HPDE6-E6E7 (cell line): Measurements from ENCODE around the gene SSR4.

Source experiments
- DNase-seq: peaks from one replicate; pipeline ENCODE4 v3.0.0; 2011; ENCODE audit warnings: missing footprints; ENCODE audit errors: extremely low spot score

Gene SSR4

DNA sequence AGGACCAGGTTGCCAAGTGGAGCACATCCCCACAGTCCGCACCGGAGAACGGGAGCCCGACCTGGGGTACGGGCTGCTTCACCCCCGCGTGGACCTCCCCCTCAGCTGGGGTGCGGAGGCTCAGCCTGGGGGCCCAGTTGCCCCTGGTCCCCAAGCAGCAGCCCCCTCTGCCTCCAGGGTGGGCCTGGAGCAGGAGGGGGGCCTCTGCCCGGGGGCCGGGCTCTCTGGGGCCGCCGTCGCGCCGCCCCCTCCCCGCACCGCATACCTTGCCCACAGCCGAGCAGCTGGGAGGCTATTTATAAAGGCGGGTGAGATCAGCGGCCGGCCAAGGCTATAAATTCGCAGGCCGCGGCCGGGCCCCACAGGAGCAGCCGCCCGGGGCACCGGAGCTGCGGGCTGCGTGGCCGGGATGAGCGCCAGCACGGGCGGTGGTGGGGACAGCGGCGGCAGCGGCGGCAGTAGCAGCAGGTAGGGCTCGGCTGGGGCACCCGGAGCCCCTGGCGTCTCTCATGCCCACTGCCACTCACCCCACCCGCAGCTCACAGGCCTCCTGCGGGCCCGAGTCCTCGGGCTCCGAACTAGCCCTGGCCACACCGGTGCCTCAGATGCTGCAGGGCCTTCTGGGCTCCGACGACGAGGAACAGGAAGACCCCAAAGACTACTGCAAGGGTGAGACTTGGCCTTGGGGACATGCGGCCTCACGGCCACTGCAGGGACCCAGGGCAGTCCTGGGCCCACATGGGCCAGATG, 13.6 kb upstream of the SSR4 start, which contains the start of gene SRPK3:
Gene SRPK3, plus strand, starts transcription at position 364 of the 750 bp plus-strand sequence. Its CDS starts 46 bp downstream, at position 410.
- DNase-seq = no peak

DNA sequence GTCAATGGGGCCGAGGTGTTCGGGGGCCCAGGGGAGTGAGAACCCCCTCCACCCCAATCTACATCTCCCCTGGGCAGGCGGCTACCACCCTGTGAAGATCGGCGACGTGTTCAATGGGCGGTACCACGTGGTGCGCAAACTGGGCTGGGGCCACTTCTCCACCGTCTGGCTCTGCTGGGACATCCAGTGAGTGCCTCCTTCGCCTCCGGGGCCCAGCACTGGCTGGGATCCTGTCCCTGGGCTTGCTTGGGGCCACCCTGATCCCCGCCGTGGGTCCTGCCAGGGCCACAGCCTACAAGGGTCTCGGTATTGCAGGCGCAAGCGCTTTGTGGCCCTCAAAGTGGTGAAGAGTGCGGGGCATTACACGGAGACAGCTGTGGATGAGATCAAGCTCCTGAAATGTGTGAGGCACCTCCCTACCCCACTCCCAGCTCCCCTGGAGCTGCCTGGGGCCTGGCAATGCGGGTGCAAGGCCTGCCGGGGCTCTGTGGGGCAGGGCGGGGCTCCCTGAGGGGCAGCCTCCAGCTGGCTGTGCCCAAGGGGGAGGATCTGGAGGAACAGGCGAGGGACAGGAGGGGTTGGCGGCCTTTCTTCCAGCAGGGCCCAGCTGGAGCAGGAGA, 12.9 kb upstream of the SSR4 start:
- DNase-seq = no peak

DNA sequence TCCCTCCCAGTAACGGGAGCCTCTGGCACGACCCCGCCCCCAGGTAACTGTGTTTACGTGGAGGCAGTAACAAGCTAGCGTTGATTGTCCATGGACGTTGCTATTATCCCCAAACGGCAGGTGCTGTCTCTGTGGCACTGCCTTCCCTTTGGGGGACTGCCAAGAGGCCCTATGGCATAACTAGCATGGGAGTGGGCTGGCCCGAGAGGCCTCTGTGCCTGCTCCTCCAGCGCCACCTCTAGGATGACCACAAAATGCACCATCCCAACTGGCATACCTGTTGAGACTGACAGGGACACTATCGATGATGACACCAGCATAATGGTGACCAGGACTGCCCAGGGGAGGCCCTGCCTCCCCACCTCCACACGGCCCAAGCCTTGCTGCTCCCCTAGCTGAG, 12.2 kb upstream of the SSR4 start:
- DNase-seq = no peak

DNA sequence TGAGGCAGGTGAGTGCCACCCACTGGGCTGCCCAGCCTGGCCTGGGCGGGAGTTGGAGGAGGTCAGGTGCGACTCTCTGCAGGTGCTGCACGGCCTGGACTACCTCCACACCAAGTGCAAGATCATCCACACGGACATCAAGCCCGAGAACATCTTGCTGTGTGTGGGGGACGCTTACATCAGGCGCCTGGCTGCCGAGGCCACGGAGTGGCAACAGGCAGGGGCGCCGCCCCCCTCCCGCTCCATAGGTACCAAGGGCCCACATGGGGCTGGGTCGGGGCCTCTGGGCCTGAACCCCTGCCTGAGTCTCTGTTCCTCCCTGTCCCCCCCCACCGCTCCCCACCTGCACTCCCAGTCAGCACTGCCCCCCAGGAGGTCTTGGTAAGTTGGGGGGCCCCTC, 11.6 kb upstream of the SSR4 start:
- no peak for DNase-seq

DNA sequence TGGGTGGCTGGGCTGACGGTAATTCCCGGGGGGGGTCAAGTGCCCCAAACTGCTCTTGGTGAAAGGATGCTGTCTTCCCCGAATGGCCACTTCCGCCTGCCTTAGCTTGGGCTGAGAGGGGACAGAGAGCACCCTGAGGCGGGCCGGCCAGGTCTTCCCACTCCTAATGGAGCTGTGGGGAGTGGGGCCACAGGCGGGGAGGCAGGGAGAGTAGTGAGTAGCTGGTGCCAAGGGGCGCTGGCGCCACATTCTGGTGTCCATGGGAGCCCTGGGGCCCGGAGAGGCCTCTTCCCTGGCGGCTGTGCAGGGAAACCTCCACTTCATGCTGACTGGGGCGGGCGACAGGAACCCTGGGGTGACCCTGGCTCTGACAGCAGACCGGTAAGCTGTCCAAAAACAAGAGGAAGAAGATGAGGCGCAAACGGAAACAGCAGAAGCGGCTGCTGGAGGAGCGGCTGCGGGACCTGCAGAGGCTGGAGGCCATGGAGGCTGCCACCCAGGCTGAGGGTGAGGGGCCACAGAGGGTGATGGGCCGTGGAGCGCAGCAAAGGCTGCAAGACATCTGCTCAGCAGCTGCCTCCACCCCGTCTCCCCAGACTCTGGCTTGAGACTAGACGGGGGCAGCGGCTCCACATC, 11.0 kb upstream of the SSR4 start:
- no peak for DNase-seq

DNA sequence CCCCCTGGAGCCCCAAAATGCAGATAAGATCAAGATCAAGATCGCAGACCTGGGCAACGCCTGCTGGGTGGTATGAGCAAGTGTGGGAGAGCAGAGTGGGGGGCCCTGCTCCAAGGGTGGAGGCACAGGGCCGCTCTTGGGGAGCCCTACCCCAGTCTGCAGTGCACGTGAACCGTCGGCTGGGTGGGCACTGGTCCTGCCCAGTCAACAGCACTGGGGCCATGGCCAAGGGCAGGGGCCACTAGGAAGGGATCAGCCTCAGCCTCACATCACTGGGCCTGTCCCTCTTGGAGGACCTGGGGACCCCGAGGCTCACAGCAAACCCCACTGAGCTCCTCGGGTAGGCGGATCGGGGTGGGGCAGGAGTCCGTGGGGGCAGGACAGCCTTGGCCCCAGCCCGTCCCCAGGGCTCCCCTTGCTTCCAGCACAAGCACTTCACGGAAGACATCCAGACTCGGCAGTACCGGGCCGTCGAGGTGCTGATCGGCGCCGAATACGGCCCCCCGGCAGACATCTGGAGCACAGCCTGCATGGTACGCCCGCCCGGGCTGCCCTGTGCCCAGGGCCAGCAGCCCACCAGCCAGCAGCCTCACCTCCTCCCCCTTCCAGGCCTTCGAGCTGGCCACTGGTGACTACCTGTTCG, 10.0 kb upstream of the SSR4 start:
- no peak for DNase-seq

DNA sequence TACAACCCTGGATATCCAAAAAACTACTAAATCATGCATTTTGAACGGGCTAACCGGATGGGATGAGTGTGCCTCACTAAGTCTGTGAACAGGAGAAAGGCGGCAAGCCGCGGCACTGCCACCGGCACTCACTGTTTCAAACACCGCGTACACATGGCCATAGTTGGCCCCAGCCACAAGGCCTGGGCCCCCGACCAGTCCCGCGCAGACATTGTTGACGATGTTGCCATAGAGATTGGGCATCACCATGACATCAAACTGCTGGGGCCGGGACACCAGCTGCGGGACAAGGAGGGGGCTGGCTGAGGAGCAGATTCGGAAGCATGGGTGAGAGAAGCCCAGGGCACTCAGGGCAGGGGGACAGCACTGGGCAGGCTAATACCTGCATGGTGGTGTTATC, 7.8 kb upstream of the SSR4 start:
- no peak for DNase-seq

DNA sequence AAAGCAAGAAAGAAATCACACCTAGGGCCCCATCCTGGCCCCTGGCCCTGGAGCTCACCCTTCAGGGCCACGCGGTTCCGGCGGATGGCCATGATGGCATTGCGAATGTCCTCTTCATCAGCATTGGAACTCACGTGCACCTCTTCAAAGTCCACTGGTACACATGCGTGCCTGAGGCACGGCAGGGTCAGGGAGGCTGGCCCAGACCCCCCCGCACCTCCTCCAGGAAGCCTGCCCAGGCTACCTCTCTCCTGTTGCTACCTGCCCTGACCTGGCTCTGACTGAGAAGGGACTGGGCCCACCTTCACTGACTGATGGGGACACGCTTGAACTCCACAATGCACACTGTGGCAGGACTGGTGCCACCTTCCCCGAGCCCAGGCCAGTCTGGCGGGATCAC, 4.8 kb upstream of the SSR4 start:
- DNase-seq = no peak

DNA sequence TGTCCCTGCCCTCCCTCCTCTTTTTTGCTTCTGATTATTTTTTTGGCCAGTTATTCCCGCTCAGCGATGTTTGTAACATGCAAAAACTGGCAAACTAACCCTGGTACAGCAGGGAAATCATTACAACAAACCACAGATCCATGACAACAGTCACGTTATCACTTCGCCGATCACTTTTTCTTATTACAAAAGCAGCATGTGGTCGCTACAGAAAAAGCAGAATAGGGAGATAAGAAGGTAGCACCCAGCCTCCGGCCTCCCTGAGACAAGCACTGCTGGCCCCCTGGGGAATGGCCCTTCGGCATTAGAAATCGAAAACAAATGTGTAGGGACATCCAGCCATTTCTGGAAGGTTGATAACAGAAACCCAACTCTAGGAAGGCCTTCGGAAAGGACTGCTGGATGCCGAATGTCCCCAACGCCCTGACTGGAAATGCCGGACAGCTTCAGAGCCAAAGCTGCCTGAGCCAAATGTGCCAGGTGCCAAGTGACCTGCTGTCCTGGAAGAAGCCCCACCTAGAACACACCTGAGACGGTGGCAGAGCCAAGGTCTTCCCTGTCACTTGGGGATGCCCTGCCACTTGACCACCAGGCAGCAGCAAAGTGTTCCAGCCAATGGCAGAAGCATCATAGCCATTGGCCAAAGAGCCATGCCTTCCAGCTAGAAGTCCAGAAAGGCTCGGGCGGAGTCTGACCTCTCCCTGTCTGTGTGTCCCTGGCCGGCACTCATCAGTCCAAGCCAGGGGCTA, 3.2 kb upstream of the SSR4 start:
- DNase-seq = no peak

DNA sequence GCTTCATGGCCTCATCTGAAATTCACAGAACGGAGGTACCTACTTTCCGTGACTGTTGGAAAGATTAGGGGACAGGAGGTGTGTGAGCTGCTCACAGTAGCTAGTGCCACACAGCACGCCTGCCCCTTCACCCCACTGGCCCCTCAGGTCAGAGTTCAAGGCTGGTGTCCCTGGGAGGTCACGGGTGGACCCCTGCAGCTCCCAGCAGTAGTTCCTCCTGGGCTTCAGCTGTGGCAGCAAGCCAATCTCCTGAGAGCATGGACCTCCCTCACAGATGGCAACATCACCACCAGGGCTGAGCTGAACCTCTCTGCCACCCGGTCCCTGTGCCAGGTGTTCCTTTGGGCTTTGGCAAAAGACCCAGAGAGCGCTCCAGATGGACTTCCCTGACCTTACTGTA, 2.1 kb upstream of the SSR4 start:
- DNase-seq = no peak

DNA sequence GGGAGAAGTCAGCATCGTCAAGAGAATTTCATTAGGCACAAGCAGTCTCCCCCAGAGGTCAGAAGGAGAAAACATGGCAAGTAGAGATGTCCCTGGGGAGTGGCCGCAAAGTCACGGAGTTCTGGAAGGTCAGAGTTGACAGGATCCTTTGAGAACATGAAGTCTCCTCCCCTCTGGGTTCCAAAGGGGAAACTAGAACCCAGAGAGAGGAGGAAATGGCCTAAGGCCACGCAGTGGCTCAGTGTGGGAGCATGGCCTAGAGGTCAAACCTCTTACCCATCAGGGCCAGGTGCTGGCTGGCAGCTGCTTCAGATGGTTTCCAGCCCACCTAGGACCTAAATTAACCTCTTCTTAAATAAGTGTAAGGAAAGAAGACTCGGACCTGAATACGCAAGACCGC, 1.2 kb upstream of the SSR4 start:
- DNase-seq = no peak

DNA sequence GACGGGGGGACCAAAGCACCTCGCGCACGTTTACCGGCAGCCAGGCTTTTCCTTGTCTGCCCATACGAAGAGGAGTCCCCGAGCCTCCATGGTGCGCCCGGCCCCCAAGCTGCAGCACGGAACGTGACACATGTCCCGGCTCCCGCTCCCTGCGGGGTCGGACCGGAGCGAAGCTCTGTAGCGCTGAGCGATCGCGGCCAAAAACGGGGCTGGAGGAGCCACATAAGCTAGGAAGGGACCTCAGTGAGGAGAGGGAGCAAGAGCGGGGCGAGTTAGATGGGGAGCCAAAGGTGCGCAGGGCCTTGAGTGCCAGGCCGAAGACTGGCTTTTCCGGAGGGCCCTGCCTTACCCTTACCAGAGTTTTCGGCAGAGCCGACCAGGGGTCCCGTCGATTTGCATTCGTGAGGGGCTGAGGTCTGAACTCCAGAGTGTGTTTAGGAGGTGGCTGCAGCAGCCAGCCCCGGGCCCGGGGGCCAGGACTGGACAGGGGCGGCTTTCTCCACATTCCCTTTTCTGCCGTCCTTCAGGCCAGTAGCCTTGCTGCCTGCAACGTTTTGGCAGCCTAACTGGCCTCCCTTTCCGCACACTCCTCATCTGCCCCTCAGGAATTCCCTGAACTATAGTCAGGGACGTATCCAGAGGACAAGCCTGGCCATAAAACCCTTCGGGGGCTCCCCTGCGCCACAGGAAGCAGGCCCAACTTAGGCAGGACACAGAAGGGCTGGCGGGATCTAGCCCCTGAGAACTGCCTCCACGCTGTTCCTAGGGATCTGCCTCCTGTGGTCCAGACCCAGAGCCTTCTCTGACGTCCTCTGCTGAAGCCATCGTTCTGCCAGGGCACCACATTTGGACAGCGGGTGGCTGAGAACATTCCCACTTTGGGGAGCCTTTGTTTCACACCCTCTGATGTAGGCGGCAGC, 689 bp downstream of the SSR4 start:
- no peak for DNase-seq

DNA sequence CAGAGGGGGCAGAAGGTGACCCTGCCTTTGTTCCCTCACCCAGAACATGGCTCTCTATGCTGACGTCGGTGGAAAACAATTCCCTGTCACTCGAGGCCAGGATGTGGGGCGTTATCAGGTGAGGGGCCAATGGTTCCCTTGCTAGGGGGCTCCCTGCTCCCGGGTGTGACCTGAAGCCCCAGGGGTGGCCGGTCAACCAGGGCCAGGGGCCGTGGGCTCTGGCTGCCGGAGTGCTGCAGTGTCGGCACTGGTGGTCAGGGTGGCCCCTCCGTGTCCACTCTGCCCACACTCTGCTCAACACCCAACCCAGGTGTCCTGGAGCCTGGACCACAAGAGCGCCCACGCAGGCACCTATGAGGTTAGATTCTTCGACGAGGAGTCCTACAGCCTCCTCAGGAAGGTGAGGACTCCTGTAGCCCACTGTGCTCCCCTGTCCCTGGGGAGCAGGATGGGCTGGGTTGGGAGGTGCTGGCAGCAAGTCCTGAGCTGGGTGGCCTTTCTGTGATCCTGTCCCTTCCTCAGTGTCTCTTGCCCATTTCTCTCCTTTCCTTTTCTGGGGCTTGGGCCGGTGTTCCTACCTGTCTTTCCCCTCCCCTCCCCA, 3.0 kb downstream of the SSR4 start:
- no peak for DNase-seq

DNA sequence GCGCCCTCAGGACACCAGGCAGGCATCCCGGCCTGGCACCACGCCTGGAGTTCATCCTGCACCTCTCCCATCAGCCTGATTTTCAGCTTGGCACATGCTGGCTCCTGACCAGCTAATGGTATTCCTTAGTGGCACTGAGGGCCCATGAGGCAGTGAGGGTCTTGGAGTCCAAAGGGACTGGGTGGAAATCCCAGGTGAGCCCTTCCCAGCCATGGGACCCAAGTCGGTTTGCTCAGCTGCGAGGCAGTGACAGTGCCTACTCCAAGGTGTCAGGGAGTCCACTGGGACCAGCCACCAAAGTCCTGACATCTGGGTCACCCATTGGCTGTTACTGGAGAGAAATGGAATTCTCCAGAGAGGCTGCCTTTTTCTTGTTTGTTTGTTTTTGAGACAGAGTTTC, 4.9 kb downstream of the SSR4 start:
- DNase-seq = no peak

DNA sequence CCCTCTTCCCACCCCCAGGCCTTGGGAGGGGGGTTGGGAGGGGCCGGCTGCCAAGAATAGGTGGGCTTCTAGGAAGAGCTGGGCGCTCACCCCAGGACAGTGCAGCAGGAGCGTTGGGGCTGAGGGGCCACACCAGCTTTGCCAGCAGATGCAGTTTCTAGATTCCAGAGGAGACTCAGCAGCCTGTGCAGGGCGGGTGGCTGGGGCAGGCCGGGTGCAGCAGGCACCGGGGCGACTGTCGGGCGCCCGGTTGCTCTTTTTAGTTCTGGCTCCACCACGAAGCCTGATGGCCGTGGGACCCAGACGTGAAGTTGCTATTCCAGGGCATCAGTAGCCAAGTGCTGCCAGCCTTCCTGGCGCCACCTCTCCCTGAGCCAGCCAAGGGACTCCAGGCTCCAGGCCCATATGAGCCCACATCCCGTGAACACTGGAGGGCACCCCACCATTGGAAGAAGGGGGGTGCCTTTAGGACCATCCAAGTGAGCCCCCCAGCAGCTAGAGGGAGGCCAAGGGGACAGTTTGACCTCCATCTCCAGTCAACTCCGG, 5.8 kb downstream of the SSR4 start:
- no peak for DNase-seq

DNA sequence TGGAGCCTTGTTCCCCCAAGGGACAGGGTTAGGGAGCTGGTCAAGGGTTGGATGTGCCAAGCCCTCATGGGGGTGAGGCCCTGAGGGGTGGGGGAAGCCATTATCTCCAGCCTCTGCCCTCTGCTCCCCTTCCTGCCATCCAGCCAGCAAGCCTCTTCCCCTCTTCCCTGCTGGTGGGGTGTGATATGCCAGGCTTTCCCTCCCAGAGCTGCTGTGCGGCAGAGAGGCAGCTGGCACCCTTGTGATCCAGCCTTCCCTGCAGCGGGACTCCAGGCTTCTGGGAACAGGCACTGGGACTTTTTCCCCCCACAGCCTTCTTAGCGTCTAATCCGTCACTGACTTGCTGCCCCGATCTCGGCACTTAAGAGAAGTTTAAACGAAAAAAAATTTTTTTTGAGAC, 6.3 kb downstream of the SSR4 start:
- no peak for DNase-seq

DNA sequence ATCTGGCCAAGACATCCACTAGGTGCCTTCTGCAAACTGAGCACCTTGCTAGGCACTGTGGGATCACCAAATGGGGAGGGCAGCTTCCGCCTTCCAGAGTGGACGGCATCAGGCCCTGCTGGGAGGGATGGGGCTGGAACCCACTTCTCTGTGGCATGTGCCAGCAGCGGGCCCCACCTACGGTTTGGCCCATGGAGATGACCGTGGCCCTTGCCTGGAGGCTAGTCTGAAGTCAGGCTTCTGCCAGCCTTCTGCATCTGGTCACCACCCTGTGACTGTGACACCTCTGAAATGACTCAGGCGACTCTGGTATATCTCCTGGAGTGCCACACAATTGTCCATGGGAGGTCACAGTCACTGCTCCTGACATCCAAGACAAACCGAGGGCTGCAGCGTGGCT, 7.2 kb downstream of the SSR4 start:
- no peak for DNase-seq

DNA sequence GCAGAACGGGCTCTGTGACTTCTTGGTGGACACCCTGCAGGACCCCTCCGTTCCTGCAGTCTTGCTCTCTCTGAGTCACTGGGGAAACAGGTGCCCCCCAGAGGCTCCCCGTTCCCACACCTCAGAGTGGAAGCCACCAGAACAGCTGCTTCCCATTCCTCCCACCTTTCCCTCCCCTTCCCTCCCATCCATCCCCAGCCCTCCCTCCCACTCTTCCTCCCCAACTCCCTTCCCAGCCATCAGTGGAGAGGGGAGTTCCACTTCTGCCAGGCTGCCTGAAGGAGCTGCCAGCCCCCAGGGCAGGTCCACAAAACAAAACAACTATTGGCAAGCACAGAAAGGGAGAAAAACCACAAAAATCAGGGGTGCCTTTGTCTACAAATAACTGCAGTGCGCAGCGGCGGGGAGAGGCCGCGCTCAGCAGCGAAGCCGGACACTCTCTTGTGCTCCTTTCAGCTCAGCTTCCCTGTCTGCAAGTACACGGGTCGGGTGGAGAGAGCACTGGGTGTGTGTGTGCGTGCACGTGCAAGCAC, 8.1 kb downstream of the SSR4 start:
- DNase-seq = no peak

DNA sequence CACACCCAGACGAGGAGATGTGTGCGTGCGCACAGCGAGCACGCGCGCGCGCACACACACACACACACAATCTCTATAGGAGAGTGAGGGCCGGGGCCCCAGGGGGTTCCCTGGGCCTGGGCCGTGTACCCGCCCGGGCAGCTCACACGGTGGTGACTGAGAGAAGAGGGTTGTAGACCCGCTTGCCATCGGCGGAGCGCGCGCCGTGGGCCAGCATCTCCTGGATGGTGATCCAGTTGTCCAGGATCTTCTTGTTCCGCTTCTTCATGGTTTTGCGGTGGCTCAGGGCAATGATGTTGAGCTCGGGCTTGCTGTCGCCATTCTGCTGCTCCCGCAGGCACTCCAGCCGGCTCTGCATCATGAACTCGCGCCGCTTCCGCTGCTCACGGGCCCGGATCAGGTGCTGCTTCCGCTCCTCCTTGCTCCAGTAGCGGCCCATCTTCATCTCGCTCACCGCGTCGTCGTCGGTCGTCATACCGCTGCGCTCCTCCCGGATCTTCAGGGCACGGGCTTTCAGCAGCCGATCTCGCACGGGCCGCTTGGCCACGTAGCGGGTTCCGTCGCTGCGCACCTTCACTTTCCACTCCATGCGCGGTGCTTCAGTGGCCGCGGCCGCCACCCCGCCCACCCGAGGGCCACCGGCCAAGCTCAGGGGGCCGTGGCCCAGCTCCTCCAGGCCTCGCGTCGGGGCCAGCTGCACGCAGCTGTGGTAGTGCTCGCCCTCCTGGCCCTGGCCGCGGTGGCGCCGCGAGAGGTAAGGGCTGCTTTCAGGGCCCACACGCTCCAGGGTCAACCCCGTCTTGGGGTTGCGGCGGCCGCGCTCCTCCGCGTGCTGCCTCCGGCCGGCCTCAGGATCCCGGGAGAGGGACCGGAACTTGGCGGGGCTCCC, 9.0 kb downstream of the SSR4 start:
- DNase-seq = no peak
